ENCODE measurements around the gene TMEM107.
"Not testable (repeated sequence)": the region's sequence is repeated elsewhere in the genome, so short reads cannot be mapped to it uniquely, and the experiment has no call there.

Gene TMEM107

GRCh38 chr17:8176197-8176940 is at the start of gene TMEM107:
Gene TMEM107, minus strand, starts transcription at chr17:8176380. Its CDS starts 94 bp downstream, at chr17:8176286.
- peak within 1 kb of the TSS; percentile 46 for H2AFZ ChIP-seq (ENCODE audit: low read depth, low read length)
- no peaks in the 10 kb centered on the region for H3K27me3 ChIP-seq (ENCODE audit: insufficient read depth, low read length)
- H3K4me3 ChIP-seq (ENCODE audit: low read length): peak within 1 kb of the TSS; percentile 64
- no peaks in the 10 kb centered on the region for H3K9me3 ChIP-seq (ENCODE audit: low read length)
- H3K36me3 ChIP-seq (ENCODE audit: insufficient read depth, low read length): no peaks in the 10 kb centered on the region
- peaks cover 23% of the 10 kb centered on the region for H3K4me1 ChIP-seq (ENCODE audit: insufficient read depth, low read length)

- no peaks in the 10 kb centered on the region for H3K27me3 ChIP-seq (ENCODE audit: insufficient read depth, low read length)
Measured at GRCh38 chr17:8224891-8225812, 49.0 kb upstream of the TMEM107 start.

GRCh38 chr17:8223356-8224126 is 47.4 kb upstream of the TMEM107 start:
- peak overlapping the region; percentile 65 for H2AFZ ChIP-seq (ENCODE audit: low read depth, low read length)
- H3K4me3 ChIP-seq (ENCODE audit: low read length): peak overlapping the region; percentile 73
- no peaks in the 10 kb centered on the region for H3K27me3 ChIP-seq (ENCODE audit: insufficient read depth, low read length)
- H3K36me3 ChIP-seq (ENCODE audit: insufficient read depth, low read length): peaks cover under 1% of the 10 kb centered on the region
- H3K4me1 ChIP-seq (ENCODE audit: insufficient read depth, low read length): peaks cover 19% of the 10 kb centered on the region
- H3K9me3 ChIP-seq (ENCODE audit: low read length): no peaks in the 10 kb centered on the region

More at GRCh38 chr17:8224891-8225812, 49.0 kb upstream of the TMEM107 start:
- H3K9me3 ChIP-seq (ENCODE audit: low read length): no peaks in the 10 kb centered on the region
- peaks cover 17% of the 10 kb centered on the region for H3K36me3 ChIP-seq (ENCODE audit: insufficient read depth, low read length)
- H3K4me1 ChIP-seq (ENCODE audit: insufficient read depth, low read length): peaks cover 16% of the 10 kb centered on the region
- no peak overlapping the region for H3K4me3 ChIP-seq (ENCODE audit: low read length)
- H2AFZ ChIP-seq (ENCODE audit: low read depth, low read length): no peak overlapping the region

- no peaks in the 10 kb centered on the region for H3K36me3 ChIP-seq (ENCODE audit: insufficient read depth, low read length)
- H3K4me1 ChIP-seq (ENCODE audit: insufficient read depth, low read length): peaks cover 19% of the 10 kb centered on the region
- no peaks in the 10 kb centered on the region for H3K27me3 ChIP-seq (ENCODE audit: insufficient read depth, low read length)
- peak overlapping the region; percentile 73 for H3K4me3 ChIP-seq (ENCODE audit: low read length)
- no peaks in the 10 kb centered on the region for H3K9me3 ChIP-seq (ENCODE audit: low read length)
- H2AFZ ChIP-seq (ENCODE audit: low read depth, low read length): peak overlapping the region; percentile 65
Measured at GRCh38 chr17:8222630-8223355, 46.6 kb upstream of the TMEM107 start.

- peaks cover 16% of the 10 kb centered on the region for H3K4me1 ChIP-seq (ENCODE audit: insufficient read depth, low read length)
- no peaks in the 10 kb centered on the region for H3K36me3 ChIP-seq (ENCODE audit: insufficient read depth, low read length)
- H3K4me3 ChIP-seq (ENCODE audit: low read length): peak overlapping the region; percentile 73
- no peak overlapping the region for H2AFZ ChIP-seq (ENCODE audit: low read depth, low read length)
- H3K27me3 ChIP-seq (ENCODE audit: insufficient read depth, low read length): no peaks in the 10 kb centered on the region
- no peaks in the 10 kb centered on the region for H3K9me3 ChIP-seq (ENCODE audit: low read length)
Measured at GRCh38 chr17:8222380-8222629, 46.1 kb upstream of the TMEM107 start.

GRCh38 chr17:8221663-8222379 is 45.6 kb upstream of the TMEM107 start:
- H2AFZ ChIP-seq (ENCODE audit: low read depth, low read length): peak overlapping the region; percentile 77
- H3K27me3 ChIP-seq (ENCODE audit: insufficient read depth, low read length): no peaks in the 10 kb centered on the region
- H3K9me3 ChIP-seq (ENCODE audit: low read length): no peaks in the 10 kb centered on the region
- peaks cover 13% of the 10 kb centered on the region for H3K4me1 ChIP-seq (ENCODE audit: insufficient read depth, low read length)
- no peaks in the 10 kb centered on the region for H3K36me3 ChIP-seq (ENCODE audit: insufficient read depth, low read length)
- H3K4me3 ChIP-seq (ENCODE audit: low read length): peak overlapping the region; percentile 73

- Histone ChIP-seq H3K4me3 (ENCODE audit: low read length) (peak overlapping the region; percentile 73), H3K4me1 (ENCODE audit: insufficient read depth, low read length) (peaks cover 13% of the 10 kb centered on the region), H3K36me3 (ENCODE audit: insufficient read depth, low read length) (no peaks in the 10 kb centered on the region), H3K9me3 (ENCODE audit: low read length) (no peaks in the 10 kb centered on the region), H3K27me3 (ENCODE audit: insufficient read depth, low read length) (no peaks in the 10 kb centered on the region), H2AFZ (ENCODE audit: low read depth, low read length) (peak overlapping the region; percentile 64)
Measured at GRCh38 chr17:8220783-8221662, 44.8 kb upstream of the TMEM107 start.

GRCh38 chr17:8214000-8214399 is 37.8 kb upstream of the TMEM107 start:
- peaks cover 12% of the 10 kb centered on the region for H3K4me1 ChIP-seq (ENCODE audit: insufficient read depth, low read length)
- not testable (repeated sequence) for H2AFZ ChIP-seq (ENCODE audit: low read depth, low read length); H3K27me3 ChIP-seq (ENCODE audit: insufficient read depth, low read length); H3K36me3 ChIP-seq (ENCODE audit: insufficient read depth, low read length); H3K4me3 ChIP-seq (ENCODE audit: low read length); H3K9me3 ChIP-seq (ENCODE audit: low read length)

GRCh38 chr17:8212312-8213180 is 36.4 kb upstream of the TMEM107 start:
- Histone ChIP-seq H3K4me3 (ENCODE audit: low read length) (no peak overlapping the region), H3K4me1 (ENCODE audit: insufficient read depth, low read length) (peaks cover 15% of the 10 kb centered on the region), H3K36me3 (ENCODE audit: insufficient read depth, low read length) (peaks cover 6% of the 10 kb centered on the region), H2AFZ (ENCODE audit: low read depth, low read length) (no peak overlapping the region), H3K27me3 (ENCODE audit: insufficient read depth, low read length) (no peaks in the 10 kb centered on the region), H3K9me3 (ENCODE audit: low read length) (no peaks in the 10 kb centered on the region)

GRCh38 chr17:8210761-8211458 is 34.7 kb upstream of the TMEM107 start:
- peak overlapping the region; percentile 69 for H3K4me3 ChIP-seq (ENCODE audit: low read length)
- no peaks in the 10 kb centered on the region for H3K9me3 ChIP-seq (ENCODE audit: low read length)
- no peaks in the 10 kb centered on the region for H3K27me3 ChIP-seq (ENCODE audit: insufficient read depth, low read length)
- peaks cover 19% of the 10 kb centered on the region for H3K36me3 ChIP-seq (ENCODE audit: insufficient read depth, low read length)
- peak overlapping the region; percentile 85 for H2AFZ ChIP-seq (ENCODE audit: low read depth, low read length)
- H3K4me1 ChIP-seq (ENCODE audit: insufficient read depth, low read length): peaks cover 15% of the 10 kb centered on the region

All from neuron (in vitro differentiated cells).